GM12892 (cell line): ENCODE measurements around the gene CFAP52.

Experiments
- POLR2A ChIP-seq: IDR thresholded peaks from 2 replicates; pipeline ENCODE4 v1.6.1; 2011; ENCODE audit warnings: low read depth, low read length, control low read depth
- TAF1 ChIP-seq: IDR thresholded peaks from 2 replicates; pipeline ENCODE4 v1.6.1; 2011; ENCODE audit warnings: low read depth, mild to moderate bottlenecking, control low read depth, low read length, borderline replicate concordance

GRCh38 chr17:9628509-9628908 is 52.1 kb downstream of the CFAP52 start:
- TF ChIP-seq TAF1 (no peak), POLR2A (no peak)
